NCI-H82 treated with DMSO at 0.1 percent for 48 hours (cell line): ENCODE data around the gene AKR1B15.
"Not testable (repeated sequence)": the region's sequence is repeated elsewhere in the genome, so short reads cannot be mapped to it uniquely, and the experiment has no call there.

Experiments
- DNase-seq: peaks from one replicate; lab custom pipeline; 2025; ENCODE audit not compliant: unreplicated experiment; lab: John Stamatoyannopoulos, UW

AKR1B15 gene

DNA sequence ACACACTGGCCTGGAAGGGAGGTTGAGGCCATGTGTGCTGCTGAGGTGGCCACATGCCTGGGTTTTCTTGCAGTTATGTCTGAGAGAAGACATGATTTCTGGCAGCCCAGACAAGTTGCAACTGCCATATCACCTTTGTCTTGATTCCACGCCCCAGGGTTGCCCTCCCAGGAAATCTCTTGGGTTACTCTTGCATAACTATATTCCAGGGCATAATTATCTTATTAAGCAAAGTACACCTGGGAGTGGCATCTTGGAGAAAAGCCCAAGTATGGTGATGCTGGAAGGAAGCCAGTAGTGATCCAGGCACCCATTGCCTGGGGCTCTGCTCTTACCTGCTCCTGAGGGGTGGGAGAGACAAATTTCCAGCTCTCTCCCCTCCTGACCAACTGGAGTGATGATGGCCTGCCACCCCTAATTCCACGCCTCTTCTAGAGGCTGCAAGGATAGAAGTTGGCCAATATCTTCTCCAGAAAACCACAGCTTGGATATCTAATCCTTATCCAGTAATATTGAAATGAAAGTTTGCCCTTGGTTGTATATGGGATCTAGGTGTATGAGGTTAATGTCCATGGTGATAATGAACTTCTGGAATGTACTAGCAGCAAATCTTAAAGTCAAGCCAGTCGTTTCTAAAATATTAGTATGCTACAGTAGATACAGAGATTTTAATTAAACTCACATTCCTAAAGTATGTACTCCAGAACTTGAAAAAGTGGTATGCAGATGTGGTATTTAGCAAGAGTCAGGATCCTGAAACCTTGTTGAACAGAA lies 16.5 kb upstream of the AKR1B15 start:
- DNase-seq, result no peak

DNA sequence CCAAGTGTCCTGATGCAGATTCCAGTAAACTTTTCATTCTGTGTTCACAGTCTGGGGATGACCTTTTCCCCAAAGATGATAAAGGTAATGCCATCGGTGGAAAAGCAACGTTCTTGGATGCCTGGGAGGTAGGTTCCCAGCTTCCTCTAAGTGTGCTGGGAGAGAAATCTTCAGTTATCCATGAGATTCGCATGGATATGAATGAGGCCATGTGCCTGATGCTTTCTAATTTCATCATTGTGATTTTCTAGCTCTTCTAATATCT lies 16.0 kb upstream of the AKR1B15 start:
- DNase-seq, result no peak

DNA sequence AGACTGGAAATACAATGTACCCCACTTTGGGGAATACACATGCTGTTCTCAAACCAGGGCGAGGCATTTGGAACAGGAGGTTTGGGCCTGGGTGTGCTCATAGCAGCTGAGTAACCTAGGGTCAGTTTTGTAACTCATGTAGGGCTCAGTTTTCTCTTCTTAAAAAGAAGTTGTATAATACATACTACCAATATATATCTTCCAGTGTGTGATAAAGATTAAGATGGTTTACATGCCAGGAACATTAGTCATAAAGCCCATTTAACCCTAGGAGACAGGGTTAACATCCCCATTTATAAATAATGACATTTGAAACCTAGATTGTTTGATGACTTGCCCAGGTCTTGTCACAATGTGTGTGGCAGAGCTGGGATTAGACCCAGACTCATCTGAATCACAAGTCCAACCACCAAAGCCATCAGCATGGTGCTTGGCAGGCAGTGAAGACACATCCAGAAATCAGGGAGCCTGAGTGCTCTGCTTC lies 15.6 kb upstream of the AKR1B15 start:
- no peak for DNase-seq

GRCh38 chr7:134534633-134535032 lies 14.3 kb upstream of the AKR1B15 start:
- no peak for DNase-seq

GRCh38 chr7:134535272-134535918 lies 13.5 kb upstream of the AKR1B15 start:
- no peak for DNase-seq

DNA sequence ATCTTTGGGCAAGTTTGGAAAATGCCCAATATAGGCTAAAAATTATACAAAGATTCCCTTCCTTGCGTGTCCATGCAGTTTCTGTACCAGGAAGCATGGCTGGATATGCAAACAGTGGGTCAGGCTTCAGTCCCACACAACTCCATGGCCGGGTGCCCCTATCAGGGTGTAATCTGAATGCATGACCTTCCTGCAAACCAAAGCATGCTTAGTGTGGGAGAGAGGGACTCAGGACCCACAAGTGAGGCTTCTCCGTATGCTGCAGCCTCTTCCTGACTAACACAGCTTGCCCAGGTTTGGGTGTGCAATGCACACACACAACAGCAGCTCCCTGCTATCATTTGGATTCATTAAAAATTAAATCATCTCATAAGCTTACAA lies 13.0 kb upstream of the AKR1B15 start:
- no peak for DNase-seq

- DNase-seq, result not testable (repeated sequence)
These were observed 12.4 kb upstream of the AKR1B15 start for GRCh38 chr7:134536558-134536957.

DNA sequence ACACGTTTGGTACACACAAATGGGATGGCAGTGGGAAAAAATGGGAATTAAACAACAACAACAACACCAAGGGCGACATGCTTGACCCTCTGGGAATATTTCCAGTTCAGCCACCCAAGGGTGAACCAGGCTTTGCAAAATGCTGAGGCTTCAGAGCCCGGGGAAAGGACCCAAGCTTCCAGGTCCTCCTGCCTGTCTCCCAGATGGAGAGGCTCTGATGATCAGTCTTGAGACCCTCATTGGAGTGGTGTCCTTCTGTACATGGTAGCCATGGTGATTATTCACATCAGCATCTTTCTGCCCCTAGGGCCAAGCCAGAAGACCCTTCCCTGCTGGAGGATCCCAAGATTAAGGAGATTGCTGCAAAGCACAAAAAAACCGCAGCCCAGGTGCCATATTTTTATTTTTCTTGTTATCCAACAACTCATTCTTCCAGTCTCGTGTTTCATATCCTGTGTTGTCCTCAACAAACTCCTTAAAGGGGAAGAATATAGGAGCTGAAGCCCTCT lies 11.6 kb upstream of the AKR1B15 start:
- not testable (repeated sequence) for DNase-seq

GRCh38 chr7:134539380-134540004 lies 9.4 kb upstream of the AKR1B15 start:
- no peak for DNase-seq

- DNase-seq, result not testable (repeated sequence)
These were observed 7.3 kb upstream of the AKR1B15 start for GRCh38 chr7:134541501-134542194.

GRCh38 chr7:134542195-134542771 lies 6.6 kb upstream of the AKR1B15 start:
- DNase-seq, result no peak

DNA sequence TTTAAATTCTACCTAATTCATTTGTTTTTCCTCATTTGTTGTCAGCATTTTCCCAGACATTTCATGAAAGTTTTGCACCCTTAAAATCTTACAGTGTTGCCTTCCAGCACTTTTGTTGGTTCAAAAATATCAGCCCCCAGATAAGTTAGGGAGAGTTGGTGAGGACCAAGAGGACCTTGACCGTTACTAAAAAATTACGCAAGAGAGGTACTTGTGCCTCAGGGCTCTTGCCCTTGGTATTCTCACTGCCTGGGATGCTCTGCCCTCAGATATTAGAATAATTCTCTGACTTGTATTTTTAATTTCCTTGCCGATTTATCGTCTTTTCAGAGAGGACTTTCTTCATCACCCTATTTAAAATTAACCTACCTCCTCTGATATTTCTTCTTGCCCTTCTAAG lies 3.5 kb upstream of the AKR1B15 start:
- no peak for DNase-seq

- no peak for DNase-seq
These were observed 3.0 kb upstream of the AKR1B15 start for GRCh38 chr7:134545918-134546317.

DNA sequence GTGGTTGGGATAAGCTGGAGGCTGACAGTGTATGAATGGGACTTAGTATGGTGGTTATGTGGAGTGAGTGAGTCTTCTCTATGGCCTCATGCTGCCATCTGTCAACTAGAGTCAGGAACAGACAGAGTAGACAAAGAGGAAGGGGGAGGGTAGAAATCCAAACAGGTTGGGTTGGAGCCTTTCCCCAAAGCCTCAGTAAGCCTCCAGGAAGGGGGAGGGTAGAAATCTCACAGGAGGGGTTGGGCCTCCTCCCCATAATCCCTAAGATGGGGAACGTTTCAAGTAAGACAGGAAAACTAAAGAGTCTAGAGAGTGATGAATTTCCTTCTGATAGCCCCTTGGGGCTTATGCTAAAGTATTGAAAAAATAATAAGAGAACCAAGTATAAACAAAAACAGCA lies 2.0 kb upstream of the AKR1B15 start:
- DNase-seq, result peak; percentile 99

GRCh38 chr7:134547397-134548054 lies 1.4 kb upstream of the AKR1B15 start:
- peak; percentile 87 for DNase-seq

GRCh38 chr7:134549366-134549765 lies 456 bp downstream of the AKR1B15 start:
- DNase-seq, result no peak

- DNase-seq, result peak; percentile 53
These were observed 3.2 kb downstream of the AKR1B15 start for GRCh38 chr7:134552105-134552504.

GRCh38 chr7:134553976-134554375 lies 5.1 kb downstream of the AKR1B15 start:
- no peak for DNase-seq

DNA sequence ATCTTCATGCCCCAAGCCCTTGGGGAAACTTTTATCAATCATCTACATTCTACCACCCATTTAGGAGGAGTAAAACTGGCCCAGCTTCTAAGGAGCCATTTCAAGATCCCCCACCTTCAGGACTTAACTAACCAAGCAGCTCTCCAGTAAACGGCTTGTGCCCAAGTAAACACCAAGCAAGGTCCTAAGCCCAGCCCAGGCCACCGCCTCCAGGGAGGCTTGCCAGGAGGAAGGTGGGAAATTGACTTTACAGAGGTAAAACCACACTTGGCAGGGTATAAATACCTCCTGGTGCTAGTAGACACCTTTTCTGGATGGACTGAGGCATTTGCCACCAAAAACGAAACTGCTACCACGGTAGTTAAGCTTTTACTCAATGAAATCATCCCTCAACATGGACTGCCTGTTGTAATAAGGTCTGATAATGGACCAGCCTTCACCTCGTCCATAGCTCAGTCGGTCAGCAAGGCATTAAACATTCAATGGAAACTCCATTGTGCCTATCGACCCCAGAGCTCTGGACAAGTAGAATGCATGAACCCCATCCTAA lies 5.6 kb downstream of the AKR1B15 start:
- no peak for DNase-seq

DNA sequence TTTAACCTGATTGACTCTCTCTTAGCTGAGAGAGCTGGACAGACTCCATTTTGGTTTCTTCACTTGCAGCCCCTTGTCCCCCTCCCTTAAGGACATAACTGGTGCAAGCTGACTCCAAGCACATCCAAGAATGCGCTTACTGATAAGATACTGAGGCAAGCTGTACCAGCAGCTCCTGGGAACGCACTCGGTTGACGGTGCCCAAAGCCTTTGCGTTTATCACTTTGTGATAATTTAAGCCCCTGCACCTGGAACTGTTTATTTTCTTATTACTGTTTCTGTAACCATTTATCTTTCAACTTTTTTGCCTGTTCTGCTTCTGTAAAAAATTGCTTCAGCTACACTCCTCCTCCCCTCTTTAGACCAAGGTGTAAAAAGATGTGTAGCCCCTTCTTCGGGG lies 8.5 kb downstream of the AKR1B15 start:
- no peak for DNase-seq
